HCT116 (cell line): ENCODE results near the gene RBCK1.

Source experiments
- CTCF ChIP-seq, 3 experiments: fragments of 200-600 bp in 1 of 3; sonication (generic) in 1 of 3; IDR thresholded peaks in 2 of 3; conservative IDR thresholded peaks in 1 of 3; 2 replicates each; pipeline ENCODE4 v1.5.1; 2012 to 2017; ENCODE audit warnings: low read depth in 2 of 3, low read length in 2 of 3, antibody characterized with exemption in 1 of 3, borderline replicate concordance in 1 of 3, control low read depth in 1 of 3, mild to moderate bottlenecking in 1 of 3, mixed read lengths in 1 of 3, mixed run types in 1 of 3, moderate library complexity in 1 of 3; ENCODE audit not compliant: insufficient read depth in 1 of 3
- EZH2 ChIP-seq: fragments of 200-600 bp; sonication (generic); IDR thresholded peaks from 2 replicates; pipeline ENCODE4 v1.6.1; 2017; ENCODE audit warnings: antibody characterized with exemption, mixed run types
- POLR2A ChIP-seq: IDR thresholded peaks from 2 replicates; pipeline ENCODE4 v1.7.0; 2011; ENCODE audit warnings: borderline replicate concordance; ENCODE audit not compliant: insufficient read depth, insufficient read length; ENCODE audit errors: extremely low read depth
- POLR2AphosphoS5 ChIP-seq: IDR thresholded peaks from 2 replicates; pipeline ENCODE4 v1.6.1; 2011; ENCODE audit warnings: mild to moderate bottlenecking, low read depth, low read length, moderate library complexity
- REST ChIP-seq: IDR thresholded peaks from 2 replicates; pipeline ENCODE4 v1.6.1; 2012; ENCODE audit warnings: low read depth
- SP1 ChIP-seq: IDR thresholded peaks from 2 replicates; pipeline ENCODE4 v1.6.1; 2012; ENCODE audit warnings: low read depth

- TF ChIP-seq SP1: no peak
- no peak for TF ChIP-seq CTCF (IDR thresholded peaks at IDR 0.05 in 2 of 3, conservative IDR thresholded peaks at IDR 0.05 in 1 of 3; ENCODE audit: borderline replicate concordance in 1 of 3, insufficient read depth in 1 of 3, low read depth in 2 of 3, low read length in 2 of 3)
- TF ChIP-seq POLR2A: no peak
- TF ChIP-seq EZH2: no peak
- TF ChIP-seq POLR2AphosphoS5: no peak
- TF ChIP-seq REST: no peak
Measured at GRCh38 chr20:469746-470490, 61.8 kb downstream of the RBCK1 start.
